ENCODE results near the gene CD300E.

GRCh38 chr17:74603746-74604145 is 19.8 kb downstream of the CD300E start:
- TF ChIP-seq CTCF (IDR thresholded peaks at IDR 0.05; ENCODE audit: low read depth, low read length, poor library complexity, severe bottlenecking), result no peak
- TF ChIP-seq EZH2phosphoT487 (IDR thresholded peaks at IDR 0.05; ENCODE audit: borderline replicate concordance, low read length), result no peak
